HCT116 (cell line): Measurements from ENCODE around the gene SUFU. TPM values are rescaled to one million over a fixed set of nuclear protein-coding genes. Genes with fewer than 3 reads are reported as not detected.

ENCODE experiments used
- ATAC-seq: fragments of 200-7000 bp; cut with Tn5 transposase; 2 replicates; pipeline ENCODE4 v1.9.1; 2020; ENCODE audit warnings: mild to moderate bottlenecking, moderate library complexity
- BruUV-seq: library from RNA; stranded (reverse); fragments of 400-500 nt; replicated peaks from 2 replicates; lab custom pipeline; 2021; lab: Mats Ljungman, UMichigan
- CTCF ChIA-PET: fragments of 300-600 bp; sonication (Branson Sonifier 250); formaldehyde crosslinking; loops from one replicate; lab custom pipeline; 2021; ENCODE audit warnings: antibody characterized with exemption; lab: Charles Lee
- POLR2A ChIA-PET: fragments of 300-600, 350-600 bp; sonication (Branson Sonifier 250); formaldehyde crosslinking; loops from one replicate; lab custom pipeline; 2021; ENCODE audit warnings: antibody characterized with exemption; lab: Charles Lee
- RAD21 ChIA-PET, 2 experiments: fragments of 300-600 bp; sonication (Branson Sonifier 250); formaldehyde crosslinking; loops; one replicate each; lab custom pipeline; 2023; ENCODE audit warnings: low total read pairs in 2 of 2; ENCODE audit not compliant: uncharacterized antibody in 2 of 2, unreplicated experiment in 2 of 2, low non-redundant PET in 1 of 2; lab: Charles Lee
- DNase-seq: peaks from one replicate; pipeline ENCODE4 v3.0.0-alpha.2; 2010; ENCODE audit warnings: low read depth, low spot score
- H2AFZ ChIP-seq: fragments of 200-600 bp; shearing (Covaris generic), sonication (generic); 2 replicates; pipeline ENCODE4 v1.6.1; 2017; ENCODE audit warnings: low read depth, mixed run types, mixed read lengths, antibody characterized with exemption, low read length; ENCODE audit not compliant: poor library complexity, severe bottlenecking
- H3K27ac ChIP-seq: 2 replicates; pipeline ENCODE4 v1.5.1; 2012; ENCODE audit warnings: low read depth, low read length
- H3K27me3 ChIP-seq: fragments of 200-600 bp; sonication (generic); 2 replicates; pipeline ENCODE4 v1.6.1; 2016; ENCODE audit warnings: mixed run types, low read length, mixed read lengths; ENCODE audit not compliant: insufficient read depth
- H3K36me3 ChIP-seq, 2 experiments: fragments of 200-500 bp in 1 of 2; fragments of 200-600 bp in 1 of 2; sonication (Bioruptor generic) in 1 of 2; sonication (generic) in 1 of 2; 2 replicates each; pipeline versions ENCODE4 v1.5.1 to v1.6.1; 2014 to 2016; ENCODE audit warnings: low read length in 2 of 2, inconsistent platforms in 1 of 2, mixed read lengths in 1 of 2, mixed run types in 1 of 2; ENCODE audit not compliant: insufficient read depth in 2 of 2, control insufficient read depth in 1 of 2
- H3K4me1 ChIP-seq, 2 experiments: fragments of 200-600 bp in 1 of 2; sonication (generic) in 1 of 2; 2 replicates each; pipeline versions ENCODE4 v1.5.1 to v1.6.1; 2012 to 2017; ENCODE audit warnings: low read length in 2 of 2, inconsistent platforms in 1 of 2, mild to moderate bottlenecking in 1 of 2, mixed read lengths in 1 of 2, mixed run types in 1 of 2, moderate library complexity in 1 of 2; ENCODE audit not compliant: insufficient read depth in 2 of 2, control insufficient read depth in 1 of 2
- H3K4me2 ChIP-seq: fragments of 200-600 bp; sonication (generic); 2 replicates; pipeline ENCODE4 v1.6.1; 2017; ENCODE audit warnings: mixed run types, low read length, mixed read lengths
- H3K4me3 ChIP-seq, 2 experiments: fragments of 200-600 bp in 1 of 2; sonication (generic) in 1 of 2; replicated peaks in 1 of 2; 2 replicates each; pipeline ENCODE4 v1.5.1; 2011 to 2016; ENCODE audit warnings: low read length in 2 of 2, control low read depth in 1 of 2, low read depth in 1 of 2, mild to moderate bottlenecking in 1 of 2, mixed read lengths in 1 of 2, mixed run types in 1 of 2
- H3K79me2 ChIP-seq: fragments of 200-600 bp; sonication (generic); 2 replicates; pipeline ENCODE4 v1.6.1; 2017; ENCODE audit warnings: mild to moderate bottlenecking, mixed run types, low read length, moderate library complexity, mixed read lengths; ENCODE audit not compliant: insufficient read depth
- H3K9ac ChIP-seq: fragments of 200-600 bp; sonication (generic); 2 replicates; pipeline ENCODE4 v1.6.1; 2016; ENCODE audit warnings: low read length, mixed read lengths
- H3K9me2 ChIP-seq: fragments of 200-600 bp; sonication (generic), shearing (Covaris generic); 2 replicates; pipeline ENCODE4 v1.6.1; 2017; ENCODE audit warnings: mixed run types, mild to moderate bottlenecking, moderate library complexity; ENCODE audit not compliant: insufficient read depth
- H3K9me3 ChIP-seq, 2 experiments: fragments of 200-500 bp in 1 of 2; fragments of 200-600 bp in 1 of 2; sonication (Bioruptor generic) in 1 of 2; sonication (generic) in 1 of 2; 2 replicates each; pipeline ENCODE4 v1.6.1; 2014 to 2017; ENCODE audit warnings: low read length in 2 of 2, mixed read lengths in 2 of 2, inconsistent platforms in 1 of 2, low read depth in 1 of 2, mild to moderate bottlenecking in 1 of 2, mixed run types in 1 of 2, moderate library complexity in 1 of 2; ENCODE audit not compliant: control insufficient read depth in 1 of 2, insufficient read depth in 1 of 2
- H4K20me1 ChIP-seq: fragments of 200-600 bp; sonication (generic), shearing (Covaris generic); 2 replicates; pipeline ENCODE4 v1.6.1; 2017; ENCODE audit warnings: mixed run types, mild to moderate bottlenecking, moderate library complexity; ENCODE audit not compliant: insufficient read depth
- ATF3 ChIP-seq: IDR thresholded peaks from 2 replicates; pipeline ENCODE4 v1.6.1; 2012
- CTCF ChIP-seq, 3 experiments: fragments of 200-600 bp in 1 of 3; sonication (generic) in 1 of 3; IDR thresholded peaks in 2 of 3; conservative IDR thresholded peaks in 1 of 3; 2 replicates each; pipeline ENCODE4 v1.5.1; 2012 to 2017; ENCODE audit warnings: low read depth in 2 of 3, low read length in 2 of 3, antibody characterized with exemption in 1 of 3, borderline replicate concordance in 1 of 3, control low read depth in 1 of 3, mild to moderate bottlenecking in 1 of 3, mixed read lengths in 1 of 3, mixed run types in 1 of 3, moderate library complexity in 1 of 3; ENCODE audit not compliant: insufficient read depth in 1 of 3
- EGR1 ChIP-seq: IDR thresholded peaks from 2 replicates; pipeline ENCODE4 v1.6.1; 2012; ENCODE audit warnings: low read depth
- FOSL1 ChIP-seq: IDR thresholded peaks from 2 replicates; pipeline ENCODE4 v1.6.1; 2012; ENCODE audit warnings: low read depth
- REST ChIP-seq: IDR thresholded peaks from 2 replicates; pipeline ENCODE4 v1.6.1; 2012; ENCODE audit warnings: low read depth
- TCF7L2 ChIP-seq: IDR thresholded peaks from 2 replicates; pipeline ENCODE4 v1.7.0; 2011; ENCODE audit warnings: borderline replicate concordance, inconsistent platforms; ENCODE audit not compliant: insufficient read depth, insufficient read length; ENCODE audit errors: extremely low read depth
- YY1 ChIP-seq: IDR thresholded peaks from 2 replicates; pipeline ENCODE4 v1.6.1; 2011; ENCODE audit warnings: low read length, low read depth, moderate library complexity, mild to moderate bottlenecking; ENCODE audit not compliant: insufficient replicate concordance; ENCODE audit errors: extremely low read depth
- intact Hi-C: fragments of 100-400 bp; cut with micrococcal nuclease; formaldehyde crosslinking; loops from 2 replicates; pipeline ENCODE4 v1.10.0; 2022
- total RNA-seq: library from RNA; stranded (reverse); gene quantifications from one replicate; pipeline ENCODE4 v1.2.1, GENCODE V29; 2021; ENCODE audit not compliant: unreplicated experiment

Gene SUFU
- total RNA-seq, 1 experiment from 2014 or later, result 18.8 TPM

- intact Hi-C loops, result no loop called here
- H2AFZ ChIP-seq, result no peak overlapping the region
- no peaks in the 10 kb centered on the region for H3K27me3 ChIP-seq
- H3K27ac ChIP-seq, result no peak overlapping the region
- H3K9me2 ChIP-seq, result no peaks in the 10 kb centered on the region
- H3K36me3 ChIP-seq, result no peaks in the 10 kb centered on the region
- TF ChIP-seq CTCF (IDR thresholded peaks at IDR 0.05 in 2 of 3, conservative IDR thresholded peaks at IDR 0.05 in 1 of 3; ENCODE audit: borderline replicate concordance in 1 of 3, insufficient read depth in 1 of 3, low read depth in 2 of 3, low read length in 2 of 3) (no peak), REST (no peak), EGR1 (no peak), FOSL1 (no peak), YY1 (peak; percentile 47), TCF7L2 (no peak), ATF3 (no peak)
- H3K9ac ChIP-seq, result peak overlapping the region; percentile 42
- H3K9me3 ChIP-seq, result no peaks in the 10 kb centered on the region
- no TSS peak for BruUV-seq
- POLR2A ChIA-PET, result no interaction called here
- CTCF ChIA-PET, result no interaction called here
- peak overlapping the region; percentile 61 for H3K4me2 ChIP-seq
- RAD21 ChIA-PET, result interaction anchor here in 1 of 2 experiments (0.6 kb wide), 1 partner anchor 16 kb away, joined by 5 read pairs; no protein-coding TSS in a partner anchor
- no peaks in the 10 kb centered on the region for H3K79me2 ChIP-seq
- H3K4me3 ChIP-seq, result peak overlapping the region in 1 of 2 experiments; percentile 1; a peak in 1 of 4 replicates
- H3K4me1 ChIP-seq, result peaks cover 39 to 66% of the 10 kb centered on the region in 2 experiments
- no peak for DNase-seq
- peak; percentile 52 for ATAC-seq
- no peaks in the 10 kb centered on the region for H4K20me1 ChIP-seq
These were observed 130.9 kb downstream of the SUFU start for GRCh38 chr10:102634686-102635085.
